ENCODE data around the gene EGFLAM.

DNA sequence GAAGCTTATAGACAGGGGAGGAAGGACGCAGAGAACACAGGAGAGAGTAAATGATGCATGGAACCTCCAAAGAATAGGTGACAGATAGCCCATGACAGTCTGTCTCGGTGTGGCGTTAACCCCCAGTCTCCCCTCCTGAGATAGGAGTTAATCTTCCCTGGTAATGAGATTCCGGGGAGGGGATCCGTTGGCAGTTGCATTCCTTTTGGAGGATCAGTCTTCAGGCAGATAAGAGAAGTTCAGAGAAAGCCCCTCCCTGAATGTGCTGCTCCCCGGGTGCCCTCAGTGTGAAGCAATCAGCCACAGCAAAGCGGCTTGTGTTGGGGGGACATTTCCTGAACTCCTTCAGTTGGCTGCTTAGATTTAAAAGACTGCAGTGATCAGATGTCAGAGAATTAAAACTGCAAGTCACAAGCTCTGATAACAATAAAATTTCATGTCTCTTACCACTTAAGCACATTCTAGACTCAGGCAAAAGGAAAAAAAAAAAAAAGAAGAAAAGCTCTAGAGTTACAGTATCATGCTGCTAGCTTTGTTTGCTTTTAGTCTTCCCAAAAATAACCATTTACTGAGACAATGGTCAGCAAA, 121.1 kb downstream of the EGFLAM start:
- no peak for TF ChIP-seq CTCF (IDR thresholded peaks at IDR 0.05)
- no peak for TF ChIP-seq POLR2A (IDR thresholded peaks at IDR 0.05)
